AG04449 (cell line): ENCODE data around the gene CIAPIN1.

ENCODE experiments used
- CTCF ChIA-PET: fragments of 350-600 bp; formaldehyde crosslinking; extraction: SDS; loops from one replicate; lab custom pipeline; 2021; ENCODE audit warnings: antibody characterized with exemption; lab: Yijun Ruan, JAX
- POLR2A ChIA-PET: fragments of 400-600, 350-600 bp; formaldehyde crosslinking; extraction: SDS; loops from one replicate; lab custom pipeline; 2020; ENCODE audit warnings: antibody characterized with exemption, inconsistent platforms; lab: Yijun Ruan, JAX
- DNase-seq: peaks from one replicate; pipeline ENCODE4 v3.0.0-alpha.2; 2010; ENCODE audit warnings: low read depth, low spot score
- H3K4me3 ChIP-seq: 2 replicates; pipeline ENCODE4 v1.5.1; 2011; ENCODE audit warnings: low read depth, mild to moderate bottlenecking, control low read depth, low read length
- TF ChIP-seq, protein P1 (sequence below): IDR thresholded peaks from one replicate; pipeline ENCODE4 v1.5.1; 2011; ENCODE audit warnings: mild to moderate bottlenecking, moderate library complexity, low read length, control low read depth, inconsistent platforms; ENCODE audit not compliant: insufficient read depth; ENCODE audit errors: missing control alignments

CIAPIN1 gene

DNA sequence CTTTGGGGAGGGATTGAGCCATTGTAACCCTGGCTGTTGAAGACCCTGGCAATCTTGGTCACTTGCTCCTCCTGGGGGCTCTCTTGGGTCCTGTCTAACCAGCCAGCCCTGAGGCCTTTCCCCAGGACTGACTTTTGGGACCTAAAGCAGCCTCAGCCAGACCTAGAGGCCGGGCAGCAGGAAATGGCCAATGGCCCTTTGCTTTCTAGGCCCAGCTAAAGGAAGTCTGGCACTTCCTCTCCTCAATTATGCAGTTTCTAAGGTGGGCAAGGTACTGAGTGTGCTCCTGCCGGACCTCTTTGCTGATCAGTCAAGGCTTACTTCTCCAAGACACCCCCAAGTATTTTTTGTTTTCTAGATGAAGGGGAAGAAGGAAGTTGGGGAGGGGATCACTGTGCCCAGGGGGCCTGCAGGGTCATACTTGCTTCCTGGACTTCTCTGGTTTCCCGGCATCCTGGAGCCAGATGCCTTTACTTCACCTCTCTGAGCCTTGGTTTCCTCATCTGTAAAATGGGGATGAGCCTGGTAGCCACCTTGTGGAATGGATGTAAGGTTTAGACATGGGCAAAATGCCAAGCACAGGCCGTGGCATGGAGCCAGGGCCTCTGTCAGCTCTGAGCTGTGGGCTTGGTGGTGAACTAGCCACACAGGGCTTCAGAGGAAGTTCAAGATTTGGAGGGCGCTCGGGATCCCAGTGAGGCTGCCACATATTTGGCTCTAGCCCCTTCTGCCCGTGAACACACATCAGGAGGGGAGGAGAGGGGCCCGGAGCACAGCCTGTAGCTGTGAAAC lies 66.3 kb downstream of the CIAPIN1 start:
- ChIA-PET POLR2A (no interaction called here), CTCF (interaction anchor here (1.4 to 3.2 kb wide), 4 partner anchors 8 to 288 kb away, joined by 3 to 9 read pairs (median 3); partner anchors contain the start of gene CX3CL1)
- TF ChIP-seq, protein P1, sequence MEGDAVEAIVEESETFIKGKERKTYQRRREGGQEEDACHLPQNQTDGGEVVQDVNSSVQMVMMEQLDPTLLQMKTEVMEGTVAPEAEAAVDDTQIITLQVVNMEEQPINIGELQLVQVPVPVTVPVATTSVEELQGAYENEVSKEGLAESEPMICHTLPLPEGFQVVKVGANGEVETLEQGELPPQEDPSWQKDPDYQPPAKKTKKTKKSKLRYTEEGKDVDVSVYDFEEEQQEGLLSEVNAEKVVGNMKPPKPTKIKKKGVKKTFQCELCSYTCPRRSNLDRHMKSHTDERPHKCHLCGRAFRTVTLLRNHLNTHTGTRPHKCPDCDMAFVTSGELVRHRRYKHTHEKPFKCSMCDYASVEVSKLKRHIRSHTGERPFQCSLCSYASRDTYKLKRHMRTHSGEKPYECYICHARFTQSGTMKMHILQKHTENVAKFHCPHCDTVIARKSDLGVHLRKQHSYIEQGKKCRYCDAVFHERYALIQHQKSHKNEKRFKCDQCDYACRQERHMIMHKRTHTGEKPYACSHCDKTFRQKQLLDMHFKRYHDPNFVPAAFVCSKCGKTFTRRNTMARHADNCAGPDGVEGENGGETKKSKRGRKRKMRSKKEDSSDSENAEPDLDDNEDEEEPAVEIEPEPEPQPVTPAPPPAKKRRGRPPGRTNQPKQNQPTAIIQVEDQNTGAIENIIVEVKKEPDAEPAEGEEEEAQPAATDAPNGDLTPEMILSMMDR = no peak
- no peak overlapping the region for H3K4me3 ChIP-seq
- no peak for DNase-seq

GRCh38 chr16:57379579-57379978 lies 67.6 kb downstream of the CIAPIN1 start:
- TF ChIP-seq, protein P1 = no peak
- DNase-seq = no peak
- ChIA-PET CTCF (interaction anchor here (3.2 kb wide), 1 partner anchor 37 kb away, joined by 9 read pairs; no protein-coding TSS in a partner anchor), POLR2A (no interaction called here)
- no peak overlapping the region for H3K4me3 ChIP-seq
